ENCODE data around the gene CDH13.

CDH13 gene

GRCh38 chr16:82694239-82694874 is 67.6 kb downstream of the CDH13 start:
- ATAC-seq (replicated peaks; ENCODE audit: extremely low read depth, poor library complexity, severe bottlenecking) = no peak
- H3K36me3 Mint-ChIP-seq (ENCODE audit: insufficient read depth) = no peaks in the 10 kb centered on the region
- no peaks in the 10 kb centered on the region for H3K4me1 Mint-ChIP-seq
- no peak overlapping the region for H3K4me3 Mint-ChIP-seq
- no peak overlapping the region for H3K27ac Mint-ChIP-seq (ENCODE audit: low read depth)
- no peaks in the 10 kb centered on the region for H3K9me3 Mint-ChIP-seq
- DNase-seq (ENCODE audit: low spot score in 2 of 2) = no peak
- H3K27me3 Mint-ChIP-seq = peaks cover 16% of the 10 kb centered on the region

GRCh38 chr16:82695806-82696205 is 69.0 kb downstream of the CDH13 start:
- H3K27ac Mint-ChIP-seq (ENCODE audit: low read depth) = no peak overlapping the region
- no peaks in the 10 kb centered on the region for H3K4me1 Mint-ChIP-seq
- ATAC-seq (replicated peaks; ENCODE audit: extremely low read depth, poor library complexity, severe bottlenecking) (no peak), DNase-seq (ENCODE audit: low spot score in 2 of 2) (no peak)
- H3K27me3 Mint-ChIP-seq = peaks cover 18% of the 10 kb centered on the region
- no peaks in the 10 kb centered on the region for H3K36me3 Mint-ChIP-seq (ENCODE audit: insufficient read depth)
- H3K4me3 Mint-ChIP-seq = no peak overlapping the region
- no peaks in the 10 kb centered on the region for H3K9me3 Mint-ChIP-seq

DNA sequence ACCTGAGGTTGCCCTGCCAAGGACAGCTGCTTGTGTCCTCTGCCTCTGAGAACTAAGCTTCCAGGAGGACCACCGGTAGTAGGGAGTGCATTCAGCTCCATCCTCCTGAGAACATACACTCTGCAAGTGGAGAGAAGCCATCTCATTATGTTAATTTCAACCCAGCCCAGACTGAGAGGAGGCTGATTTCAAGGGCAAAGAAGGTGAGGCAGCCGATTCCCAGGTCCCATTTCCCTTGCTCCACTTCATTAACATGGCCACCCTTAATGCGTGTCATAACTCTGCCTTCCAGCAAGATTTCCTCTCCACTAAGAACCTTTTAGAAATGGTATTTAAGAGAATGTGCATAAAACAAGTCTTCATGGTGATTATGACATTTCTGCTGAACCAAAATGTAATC is 72.5 kb downstream of the CDH13 start:
- Mint-ChIP-seq H3K9me3 (no peaks in the 10 kb centered on the region), H3K27me3 (peaks cover 53% of the 10 kb centered on the region), H3K4me1 (peaks cover 5% of the 10 kb centered on the region), H3K27ac (ENCODE audit: low read depth) (no peak overlapping the region), H3K36me3 (ENCODE audit: insufficient read depth) (peaks cover 1% of the 10 kb centered on the region), H3K4me3 (no peak overlapping the region)
- ATAC-seq (replicated peaks; ENCODE audit: extremely low read depth, poor library complexity, severe bottlenecking) (no peak), DNase-seq (ENCODE audit: low spot score in 2 of 2) (no peak)

- H3K9me3 Mint-ChIP-seq = no peaks in the 10 kb centered on the region
- H3K4me3 Mint-ChIP-seq = no peak overlapping the region
- peaks cover 1% of the 10 kb centered on the region for H3K36me3 Mint-ChIP-seq (ENCODE audit: insufficient read depth)
- H3K27me3 Mint-ChIP-seq = peaks cover 53% of the 10 kb centered on the region
- DNase-seq (ENCODE audit: low spot score in 2 of 2) = no peak
- H3K4me1 Mint-ChIP-seq = peaks cover 5% of the 10 kb centered on the region
- no peak overlapping the region for H3K27ac Mint-ChIP-seq (ENCODE audit: low read depth)
- no peak for ATAC-seq (replicated peaks; ENCODE audit: extremely low read depth, poor library complexity, severe bottlenecking)
Measured at GRCh38 chr16:82699711-82700495, 73.1 kb downstream of the CDH13 start.

- Mint-ChIP-seq H3K27me3 (peaks cover 53% of the 10 kb centered on the region), H3K9me3 (no peaks in the 10 kb centered on the region), H3K4me3 (no peak overlapping the region), H3K36me3 (ENCODE audit: insufficient read depth) (peaks cover 1% of the 10 kb centered on the region), H3K27ac (ENCODE audit: low read depth) (no peak overlapping the region), H3K4me1 (peaks cover 5% of the 10 kb centered on the region)
- ATAC-seq (replicated peaks; ENCODE audit: extremely low read depth, poor library complexity, severe bottlenecking) (no peak), DNase-seq (ENCODE audit: low spot score in 2 of 2) (no peak)
Measured at GRCh38 chr16:82700541-82701235, 73.9 kb downstream of the CDH13 start.

- Mint-ChIP-seq H3K4me3 (no peak overlapping the region), H3K27ac (ENCODE audit: low read depth) (no peak overlapping the region), H3K36me3 (ENCODE audit: insufficient read depth) (peaks cover 1% of the 10 kb centered on the region), H3K4me1 (peaks cover 5% of the 10 kb centered on the region), H3K27me3 (peaks cover 60% of the 10 kb centered on the region), H3K9me3 (no peaks in the 10 kb centered on the region)
- DNase-seq (ENCODE audit: low spot score in 2 of 2) (no peak), ATAC-seq (replicated peaks; ENCODE audit: extremely low read depth, poor library complexity, severe bottlenecking) (no peak)
Measured at GRCh38 chr16:82701442-82701955, 74.7 kb downstream of the CDH13 start.

- Mint-ChIP-seq H3K27ac (ENCODE audit: low read depth) (no peak overlapping the region), H3K27me3 (peaks cover 76% of the 10 kb centered on the region), H3K36me3 (ENCODE audit: insufficient read depth) (peaks cover 1% of the 10 kb centered on the region), H3K9me3 (no peaks in the 10 kb centered on the region), H3K4me3 (no peak overlapping the region), H3K4me1 (peaks cover 5% of the 10 kb centered on the region)
- DNase-seq (ENCODE audit: low spot score in 2 of 2) = no peak
- no peak for ATAC-seq (replicated peaks; ENCODE audit: extremely low read depth, poor library complexity, severe bottlenecking)
Measured at GRCh38 chr16:82703161-82703560, 76.4 kb downstream of the CDH13 start.

DNA sequence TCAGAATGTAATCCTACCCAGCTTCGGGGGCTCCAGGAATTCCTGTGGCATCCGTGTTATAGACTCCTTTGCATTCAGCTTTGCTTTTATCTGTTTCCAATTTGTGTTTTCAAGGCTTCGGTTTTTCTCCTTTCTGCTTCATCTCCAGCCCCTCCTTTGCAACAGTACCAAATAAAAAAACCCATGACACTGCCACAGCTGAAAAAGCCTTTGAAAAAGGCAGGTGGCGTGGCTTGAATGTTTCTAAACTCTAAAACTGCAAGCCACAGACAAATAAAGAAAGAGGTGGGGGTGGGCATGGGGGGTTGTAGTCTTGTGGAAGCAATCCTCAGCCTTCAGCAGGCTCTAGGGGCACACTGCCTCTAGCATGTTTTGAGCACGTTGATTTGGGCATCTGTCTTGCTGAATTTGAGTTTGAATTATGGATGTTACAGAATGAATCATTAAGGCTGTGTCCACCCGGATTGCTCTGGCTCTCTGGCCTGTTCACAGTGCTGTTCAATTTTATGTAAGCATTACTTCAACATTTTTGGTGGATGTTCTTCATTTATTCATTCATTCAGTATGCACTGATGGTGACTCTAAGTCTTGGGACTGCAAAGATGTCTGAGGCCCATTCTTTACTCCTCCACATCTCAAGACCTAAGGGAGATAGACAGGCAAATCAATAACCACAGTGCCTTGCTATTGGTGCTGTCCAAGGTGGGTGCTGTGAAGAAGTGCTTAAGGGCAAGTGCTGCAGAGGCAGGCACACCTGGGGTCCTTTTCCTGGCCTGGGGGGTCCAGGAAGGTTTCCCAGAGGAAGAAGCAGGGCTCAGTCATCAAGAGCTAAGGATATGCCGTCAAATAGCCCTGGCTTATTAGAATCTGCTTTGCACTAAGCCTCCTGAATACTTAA is 77.4 kb downstream of the CDH13 start:
- no peak overlapping the region for H3K4me3 Mint-ChIP-seq
- peaks cover 1% of the 10 kb centered on the region for H3K36me3 Mint-ChIP-seq (ENCODE audit: insufficient read depth)
- no peak overlapping the region for H3K27ac Mint-ChIP-seq (ENCODE audit: low read depth)
- DNase-seq (ENCODE audit: low spot score in 2 of 2) (no peak), ATAC-seq (replicated peaks; ENCODE audit: extremely low read depth, poor library complexity, severe bottlenecking) (no peak)
- H3K9me3 Mint-ChIP-seq = no peaks in the 10 kb centered on the region
- peaks cover 5% of the 10 kb centered on the region for H3K4me1 Mint-ChIP-seq
- H3K27me3 Mint-ChIP-seq = peaks cover 82% of the 10 kb centered on the region

- no peaks in the 10 kb centered on the region for H3K4me1 Mint-ChIP-seq
Measured at GRCh38 chr16:82709987-82710386, 83.2 kb downstream of the CDH13 start.

GRCh38 chr16:82713778-82714177 is 87.0 kb downstream of the CDH13 start:
- peaks cover 41% of the 10 kb centered on the region for H3K27me3 Mint-ChIP-seq
- no peaks in the 10 kb centered on the region for H3K9me3 Mint-ChIP-seq
- no peaks in the 10 kb centered on the region for H3K4me1 Mint-ChIP-seq
- no peak overlapping the region for H3K4me3 Mint-ChIP-seq
- no peak overlapping the region for H3K27ac Mint-ChIP-seq (ENCODE audit: low read depth)
- peaks cover 2% of the 10 kb centered on the region for H3K36me3 Mint-ChIP-seq (ENCODE audit: insufficient read depth)
- DNase-seq (ENCODE audit: low spot score in 2 of 2) (no peak), ATAC-seq (replicated peaks; ENCODE audit: extremely low read depth, poor library complexity, severe bottlenecking) (no peak)

More at GRCh38 chr16:82709987-82710386, 83.2 kb downstream of the CDH13 start:
- no peak overlapping the region for H3K4me3 Mint-ChIP-seq
- ATAC-seq (replicated peaks; ENCODE audit: extremely low read depth, poor library complexity, severe bottlenecking) (no peak), DNase-seq (ENCODE audit: low spot score in 2 of 2) (no peak)
- peaks cover 2% of the 10 kb centered on the region for H3K36me3 Mint-ChIP-seq (ENCODE audit: insufficient read depth)
- peaks cover 52% of the 10 kb centered on the region for H3K27me3 Mint-ChIP-seq
- H3K9me3 Mint-ChIP-seq = no peaks in the 10 kb centered on the region
- H3K27ac Mint-ChIP-seq (ENCODE audit: low read depth) = no peak overlapping the region

GRCh38 chr16:82715160-82715559 is 88.4 kb downstream of the CDH13 start:
- peaks cover 41% of the 10 kb centered on the region for H3K27me3 Mint-ChIP-seq
- no peak for DNase-seq (ENCODE audit: low spot score in 2 of 2)
- H3K9me3 Mint-ChIP-seq = no peaks in the 10 kb centered on the region
- H3K27ac Mint-ChIP-seq (ENCODE audit: low read depth) = no peak overlapping the region
- no peak for ATAC-seq (replicated peaks; ENCODE audit: extremely low read depth, poor library complexity, severe bottlenecking)
- no peak overlapping the region for H3K4me3 Mint-ChIP-seq
- H3K36me3 Mint-ChIP-seq (ENCODE audit: insufficient read depth) = peaks cover 2% of the 10 kb centered on the region
- no peaks in the 10 kb centered on the region for H3K4me1 Mint-ChIP-seq

- H3K4me1 Mint-ChIP-seq = no peaks in the 10 kb centered on the region
- peaks cover 41% of the 10 kb centered on the region for H3K27me3 Mint-ChIP-seq
- H3K4me3 Mint-ChIP-seq = no peak overlapping the region
- H3K9me3 Mint-ChIP-seq = no peaks in the 10 kb centered on the region
- no peak overlapping the region for H3K27ac Mint-ChIP-seq (ENCODE audit: low read depth)
- no peak for ATAC-seq (replicated peaks; ENCODE audit: extremely low read depth, poor library complexity, severe bottlenecking)
- H3K36me3 Mint-ChIP-seq (ENCODE audit: insufficient read depth) = peaks cover 2% of the 10 kb centered on the region
- DNase-seq (ENCODE audit: low spot score in 2 of 2) = no peak
Measured at GRCh38 chr16:82715833-82716232, 89.1 kb downstream of the CDH13 start.
